ENCODE data around the gene UBAC1.

DNA sequence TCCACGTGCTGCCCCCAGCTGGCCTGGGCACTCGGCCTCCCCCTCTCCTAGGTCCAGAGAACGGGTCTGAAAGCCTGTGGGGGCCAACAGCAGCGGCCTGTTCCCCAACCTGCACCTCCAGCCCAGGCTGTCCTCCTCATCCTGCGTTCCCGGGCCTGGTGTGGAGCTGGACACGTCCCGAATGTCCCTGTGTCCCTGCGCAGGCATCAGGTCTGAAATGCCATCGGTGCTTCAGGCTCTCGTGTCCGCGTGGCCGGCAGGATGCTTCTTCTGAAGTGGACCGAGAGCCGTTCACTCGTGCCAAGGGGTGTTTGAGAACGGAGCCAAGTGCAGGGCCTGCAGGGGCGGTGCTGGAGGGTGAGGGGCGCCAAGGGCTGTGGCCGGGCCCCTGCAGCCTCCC, 24.7 kb upstream of the UBAC1 start:
- TF ChIP-seq, protein P1, sequence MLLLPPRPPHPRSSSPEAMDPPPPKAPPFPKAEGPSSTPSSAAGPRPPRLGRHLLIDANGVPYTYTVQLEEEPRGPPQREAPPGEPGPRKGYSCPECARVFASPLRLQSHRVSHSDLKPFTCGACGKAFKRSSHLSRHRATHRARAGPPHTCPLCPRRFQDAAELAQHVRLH (tag by site-specific recombination; IDR thresholded peaks at IDR 0.05), result no peak
- no peak for TF ChIP-seq KLF16 (tag by site-specific recombination; IDR thresholded peaks at IDR 0.05)
- TF ChIP-seq ZBTB48 (tag by site-specific recombination; IDR thresholded peaks at IDR 0.05), result no peak
- TF ChIP-seq, protein P2, sequence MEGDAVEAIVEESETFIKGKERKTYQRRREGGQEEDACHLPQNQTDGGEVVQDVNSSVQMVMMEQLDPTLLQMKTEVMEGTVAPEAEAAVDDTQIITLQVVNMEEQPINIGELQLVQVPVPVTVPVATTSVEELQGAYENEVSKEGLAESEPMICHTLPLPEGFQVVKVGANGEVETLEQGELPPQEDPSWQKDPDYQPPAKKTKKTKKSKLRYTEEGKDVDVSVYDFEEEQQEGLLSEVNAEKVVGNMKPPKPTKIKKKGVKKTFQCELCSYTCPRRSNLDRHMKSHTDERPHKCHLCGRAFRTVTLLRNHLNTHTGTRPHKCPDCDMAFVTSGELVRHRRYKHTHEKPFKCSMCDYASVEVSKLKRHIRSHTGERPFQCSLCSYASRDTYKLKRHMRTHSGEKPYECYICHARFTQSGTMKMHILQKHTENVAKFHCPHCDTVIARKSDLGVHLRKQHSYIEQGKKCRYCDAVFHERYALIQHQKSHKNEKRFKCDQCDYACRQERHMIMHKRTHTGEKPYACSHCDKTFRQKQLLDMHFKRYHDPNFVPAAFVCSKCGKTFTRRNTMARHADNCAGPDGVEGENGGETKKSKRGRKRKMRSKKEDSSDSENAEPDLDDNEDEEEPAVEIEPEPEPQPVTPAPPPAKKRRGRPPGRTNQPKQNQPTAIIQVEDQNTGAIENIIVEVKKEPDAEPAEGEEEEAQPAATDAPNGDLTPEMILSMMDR (tag by site-specific recombination; IDR thresholded peaks at IDR 0.05), result no peak
- no peak for TF ChIP-seq ZNF514 (tag by site-specific recombination; IDR thresholded peaks at IDR 0.05)
- no peak for TF ChIP-seq SALL2 (tag by site-specific recombination; IDR thresholded peaks at IDR 0.05; ENCODE audit: borderline replicate concordance)
- TF ChIP-seq ZNF768 (tag by site-specific recombination; IDR thresholded peaks at IDR 0.05), result no peak
- TF ChIP-seq ZNF350 (tag by site-specific recombination; IDR thresholded peaks at IDR 0.05), result no peak
- no peak for TF ChIP-seq ZBTB17 (tag by site-specific recombination; IDR thresholded peaks at IDR 0.05)
- no peak for TF ChIP-seq BCL11A (tag by site-specific recombination; IDR thresholded peaks at IDR 0.05; ENCODE audit: low read depth)
- TF ChIP-seq, protein P3, sequence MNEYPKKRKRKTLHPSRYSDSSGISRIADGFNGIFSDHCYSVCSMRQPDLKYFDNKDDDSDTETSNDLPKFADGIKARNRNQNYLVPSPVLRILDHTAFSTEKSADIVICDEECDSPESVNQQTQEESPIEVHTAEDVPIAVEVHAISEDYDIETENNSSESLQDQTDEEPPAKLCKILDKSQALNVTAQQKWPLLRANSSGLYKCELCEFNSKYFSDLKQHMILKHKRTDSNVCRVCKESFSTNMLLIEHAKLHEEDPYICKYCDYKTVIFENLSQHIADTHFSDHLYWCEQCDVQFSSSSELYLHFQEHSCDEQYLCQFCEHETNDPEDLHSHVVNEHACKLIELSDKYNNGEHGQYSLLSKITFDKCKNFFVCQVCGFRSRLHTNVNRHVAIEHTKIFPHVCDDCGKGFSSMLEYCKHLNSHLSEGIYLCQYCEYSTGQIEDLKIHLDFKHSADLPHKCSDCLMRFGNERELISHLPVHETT (tag by site-specific recombination; IDR thresholded peaks at IDR 0.05), result no peak
- TF ChIP-seq ZXDB (tag by site-specific recombination; IDR thresholded peaks at IDR 0.05), result no peak
- TF ChIP-seq ZNF791 (tag by site-specific recombination; IDR thresholded peaks at IDR 0.05), result no peak
